ENCODE data around the gene SUPT4H1. TPM values are rescaled to one million over a fixed set of nuclear protein-coding genes. Genes with fewer than 3 reads are reported as not detected.

The SUPT4H1 gene
- total RNA-seq, 1 donor from 2014 or later, result 95.7 TPM

DNA sequence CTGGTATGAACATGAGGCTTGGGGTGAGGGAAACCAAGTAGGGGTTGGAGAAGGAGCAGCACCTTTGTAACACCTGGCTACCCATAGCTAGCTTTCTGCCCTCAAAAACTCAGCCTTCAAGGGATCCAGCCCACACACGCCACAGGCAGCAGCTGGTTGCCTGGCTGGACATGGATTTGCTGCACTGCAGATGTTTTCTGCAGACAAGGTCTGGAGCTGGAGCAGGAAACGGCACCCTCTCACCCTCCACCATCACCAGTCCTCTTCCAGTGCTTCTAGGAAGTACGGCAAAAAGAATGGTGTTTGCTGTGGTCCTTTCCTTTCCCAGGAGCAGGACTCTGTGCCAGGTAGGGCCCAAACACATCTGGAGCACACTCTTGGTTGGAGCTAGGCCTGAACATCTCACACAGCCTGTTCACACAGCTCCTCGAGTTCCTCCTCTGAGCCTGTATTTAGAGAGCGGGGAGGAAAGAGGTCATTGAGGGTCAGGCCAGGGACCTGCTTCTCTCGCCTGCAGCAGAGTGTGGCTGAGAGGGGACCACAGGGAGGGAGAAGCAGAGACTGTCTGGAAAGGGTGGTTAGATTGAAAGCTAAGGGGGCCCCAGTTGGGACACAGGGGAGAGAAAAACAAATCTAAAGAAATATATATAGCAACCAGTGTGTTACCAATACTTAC, 2.7 kb upstream of the SUPT4H1 start:
- no peak overlapping the region for H3K27ac Mint-ChIP-seq
- TF ChIP-seq, protein P1, sequence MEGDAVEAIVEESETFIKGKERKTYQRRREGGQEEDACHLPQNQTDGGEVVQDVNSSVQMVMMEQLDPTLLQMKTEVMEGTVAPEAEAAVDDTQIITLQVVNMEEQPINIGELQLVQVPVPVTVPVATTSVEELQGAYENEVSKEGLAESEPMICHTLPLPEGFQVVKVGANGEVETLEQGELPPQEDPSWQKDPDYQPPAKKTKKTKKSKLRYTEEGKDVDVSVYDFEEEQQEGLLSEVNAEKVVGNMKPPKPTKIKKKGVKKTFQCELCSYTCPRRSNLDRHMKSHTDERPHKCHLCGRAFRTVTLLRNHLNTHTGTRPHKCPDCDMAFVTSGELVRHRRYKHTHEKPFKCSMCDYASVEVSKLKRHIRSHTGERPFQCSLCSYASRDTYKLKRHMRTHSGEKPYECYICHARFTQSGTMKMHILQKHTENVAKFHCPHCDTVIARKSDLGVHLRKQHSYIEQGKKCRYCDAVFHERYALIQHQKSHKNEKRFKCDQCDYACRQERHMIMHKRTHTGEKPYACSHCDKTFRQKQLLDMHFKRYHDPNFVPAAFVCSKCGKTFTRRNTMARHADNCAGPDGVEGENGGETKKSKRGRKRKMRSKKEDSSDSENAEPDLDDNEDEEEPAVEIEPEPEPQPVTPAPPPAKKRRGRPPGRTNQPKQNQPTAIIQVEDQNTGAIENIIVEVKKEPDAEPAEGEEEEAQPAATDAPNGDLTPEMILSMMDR (IDR thresholded peaks at IDR 0.05; ENCODE audit: unreplicated experiment), result no peak

DNA sequence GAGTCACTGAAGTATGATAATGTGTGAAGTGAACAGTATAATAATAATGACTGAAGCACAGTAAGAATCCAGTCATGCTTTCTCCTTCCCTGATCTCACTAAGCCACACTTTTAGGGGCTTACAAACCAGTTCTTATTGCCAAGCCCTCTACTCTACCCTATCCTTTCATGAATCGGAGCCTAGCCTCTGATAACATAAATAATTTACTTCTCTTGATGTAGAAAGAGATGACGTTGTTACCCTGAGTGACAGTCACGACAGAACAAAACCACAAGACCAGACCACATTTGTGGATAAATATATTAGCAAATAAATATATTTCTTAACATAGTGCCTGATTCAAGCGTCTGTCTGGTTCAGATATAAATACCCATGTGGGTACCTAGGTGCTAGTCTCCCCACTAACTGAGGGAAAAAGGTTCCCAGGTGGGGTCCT, 1.4 kb upstream of the SUPT4H1 start:
- no peak for DNase-seq (ENCODE audit: low spot score, unreplicated experiment)
- Mint-ChIP-seq H3K27ac (peak overlapping the region; percentile 97), H3K27me3 (no peaks in the 10 kb centered on the region), H3K4me3 (ENCODE audit: low read depth) (peak overlapping the region; percentile 100), H3K9me3 (ENCODE audit: low read depth) (no peaks in the 10 kb centered on the region), H3K36me3 (ENCODE audit: insufficient read depth) (peaks cover 13% of the 10 kb centered on the region), H3K4me1 (ENCODE audit: low read depth) (peaks cover 10% of the 10 kb centered on the region)
- TF ChIP-seq, protein P1 (IDR thresholded peaks at IDR 0.05; ENCODE audit: unreplicated experiment), result no peak

More for the DNA sequence above, 2.7 kb upstream of the SUPT4H1 start:
- Mint-ChIP-seq H3K4me1 (ENCODE audit: low read depth) (peaks cover 8% of the 10 kb centered on the region), H3K36me3 (ENCODE audit: insufficient read depth) (peaks cover 4% of the 10 kb centered on the region), H3K4me3 (ENCODE audit: low read depth) (no peak overlapping the region), H3K9me3 (ENCODE audit: low read depth) (no peaks in the 10 kb centered on the region), H3K27me3 (no peaks in the 10 kb centered on the region)
- DNase-seq (ENCODE audit: low spot score, unreplicated experiment), result no peak

DNA sequence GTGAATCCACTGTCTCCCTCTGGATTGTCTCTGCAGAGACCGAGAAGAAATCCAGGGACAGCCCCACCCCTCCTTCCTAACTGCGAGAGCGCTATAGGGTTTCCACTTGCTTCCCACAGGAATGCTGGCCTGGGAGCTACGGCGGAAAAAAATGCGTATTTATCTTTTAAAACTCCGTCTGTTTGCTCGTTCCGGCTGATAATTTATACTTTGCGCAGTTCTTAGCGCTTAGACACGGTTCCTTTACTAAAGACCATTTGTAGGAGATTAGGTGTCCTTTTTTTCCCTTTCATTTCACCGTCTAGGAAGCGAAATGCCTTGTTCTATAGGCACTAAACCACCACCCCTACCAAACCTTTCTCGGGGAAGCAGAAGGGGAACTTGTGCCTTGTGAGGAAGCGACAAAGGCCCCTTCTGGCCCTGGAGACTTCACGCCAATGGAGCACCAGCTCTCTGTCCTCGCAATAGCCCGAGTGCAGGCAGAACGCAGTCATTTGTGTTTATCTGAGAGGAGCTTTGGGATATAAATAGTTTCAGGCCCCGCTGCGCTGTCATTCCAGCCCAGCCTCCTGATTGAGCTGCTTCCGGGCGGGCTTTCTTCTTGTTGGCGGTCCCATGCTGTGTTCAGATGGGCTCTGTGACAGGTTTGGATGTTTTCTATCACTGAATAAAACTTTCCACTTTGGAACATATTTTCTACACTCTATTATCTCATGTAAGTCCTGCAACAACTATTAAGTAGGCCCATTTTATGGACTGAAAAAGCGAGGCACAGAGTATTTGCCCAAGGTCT, 791 bp upstream of the SUPT4H1 start:
- Mint-ChIP-seq H3K4me1 (ENCODE audit: low read depth) (peaks cover 10% of the 10 kb centered on the region), H3K27ac (peak overlapping the region; percentile 97), H3K36me3 (ENCODE audit: insufficient read depth) (peaks cover 15% of the 10 kb centered on the region), H3K9me3 (ENCODE audit: low read depth) (no peaks in the 10 kb centered on the region), H3K4me3 (ENCODE audit: low read depth) (peak overlapping the region; percentile 100), H3K27me3 (no peaks in the 10 kb centered on the region)
- TF ChIP-seq, protein P1 (IDR thresholded peaks at IDR 0.05; ENCODE audit: unreplicated experiment), result no peak
- DNase-seq (ENCODE audit: low spot score, unreplicated experiment), result no peak

DNA sequence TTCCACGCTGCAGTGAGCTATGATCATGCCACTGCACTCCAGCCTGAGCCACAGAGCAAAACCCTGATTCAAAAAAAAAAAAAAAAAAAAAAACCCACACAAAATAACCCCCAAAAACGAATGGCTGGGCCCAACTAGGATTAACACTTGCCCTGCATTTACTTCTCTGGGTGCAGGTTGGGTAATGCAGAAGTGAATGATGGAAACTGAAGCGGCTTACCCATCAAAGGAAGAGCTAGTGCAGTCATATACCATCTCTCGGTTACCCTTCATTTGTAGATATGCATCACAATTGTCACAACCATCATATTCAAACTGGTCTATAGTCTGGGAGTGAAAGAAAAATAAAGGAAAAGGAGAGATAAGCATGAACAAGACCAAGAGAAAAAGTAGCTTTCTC, 819 bp downstream of the SUPT4H1 start:
- Mint-ChIP-seq H3K36me3 (ENCODE audit: insufficient read depth) (peaks cover 19% of the 10 kb centered on the region), H3K27me3 (no peaks in the 10 kb centered on the region), H3K27ac (peak overlapping the region; percentile 100), H3K4me3 (ENCODE audit: low read depth) (peak overlapping the region; percentile 100), H3K9me3 (ENCODE audit: low read depth) (no peaks in the 10 kb centered on the region), H3K4me1 (ENCODE audit: low read depth) (peaks cover 10% of the 10 kb centered on the region)
- DNase-seq (ENCODE audit: low spot score, unreplicated experiment), result no peak
- TF ChIP-seq, protein P1 (IDR thresholded peaks at IDR 0.05; ENCODE audit: unreplicated experiment), result no peak

DNA sequence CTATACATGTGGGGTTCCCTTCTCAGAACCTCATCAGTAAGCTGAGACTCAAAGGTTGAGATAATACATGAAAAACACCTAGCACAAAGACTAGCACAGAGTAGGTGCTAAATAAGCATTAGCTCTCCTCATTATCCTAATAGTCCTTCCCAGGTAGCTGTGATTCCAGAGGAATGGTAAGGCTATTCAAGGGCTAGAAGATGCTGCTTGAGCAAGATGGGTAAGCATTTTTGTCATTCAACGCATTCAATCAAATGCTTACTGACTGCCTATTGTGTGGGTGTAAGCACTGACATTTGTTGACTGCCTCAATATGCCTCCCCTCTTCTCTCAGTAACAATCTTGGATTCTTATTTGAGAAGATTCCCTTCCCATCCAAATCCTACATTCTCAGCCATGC, 4.0 kb downstream of the SUPT4H1 start:
- Mint-ChIP-seq H3K4me1 (ENCODE audit: low read depth) (peaks cover 7% of the 10 kb centered on the region), H3K27me3 (no peaks in the 10 kb centered on the region), H3K36me3 (ENCODE audit: insufficient read depth) (peaks cover 28% of the 10 kb centered on the region), H3K4me3 (ENCODE audit: low read depth) (no peak overlapping the region), H3K9me3 (ENCODE audit: low read depth) (no peaks in the 10 kb centered on the region), H3K27ac (no peak overlapping the region)
- TF ChIP-seq, protein P1 (IDR thresholded peaks at IDR 0.05; ENCODE audit: unreplicated experiment), result no peak
- DNase-seq (ENCODE audit: low spot score, unreplicated experiment), result no peak
